RWPE2 (cell line): ENCODE measurements around the gene ARL3.
"Not testable (repeated sequence)": the region's sequence is repeated elsewhere in the genome, so short reads cannot be mapped to it uniquely, and the experiment has no call there.

ENCODE experiments used
- ATAC-seq: fragments of 200-7000 bp; cut with Tn5 transposase; 3 replicates; pipeline ENCODE4 v1.9.1; 2021; ENCODE audit warnings: low read depth
- DNase-seq: peaks from one replicate; pipeline ENCODE4 v3.0.0-alpha.2; 2020; ENCODE audit warnings: low spot score
- H3K27ac ChIP-seq: fragments of 450-650 bp; 2 replicates; pipeline ENCODE4 v1.5.1; 2017; ENCODE audit warnings: mild to moderate bottlenecking; ENCODE audit not compliant: poor library complexity, severe bottlenecking
- H3K27me3 ChIP-seq: fragments of 250-450 bp; sonication (Bioruptor Pico); 2 replicates; pipeline ENCODE4 v1.5.1; 2021; ENCODE audit warnings: mild to moderate bottlenecking, moderate library complexity; ENCODE audit not compliant: insufficient read depth, poor library complexity, severe bottlenecking
- H3K36me3 ChIP-seq: fragments of 250-450 bp; sonication (Bioruptor Pico); 2 replicates; pipeline ENCODE4 v1.5.1; 2020; ENCODE audit warnings: low read depth, mild to moderate bottlenecking, moderate library complexity
- H3K4me1 ChIP-seq: fragments of 250-450 bp; sonication (Bioruptor Pico); 2 replicates; pipeline ENCODE4 v1.5.1; 2021; ENCODE audit warnings: mild to moderate bottlenecking, moderate library complexity; ENCODE audit not compliant: insufficient read depth, poor library complexity, severe bottlenecking
- H3K4me3 ChIP-seq: fragments of 250-450 bp; sonication (Bioruptor Pico); 2 replicates; pipeline ENCODE4 v1.5.1; 2021; ENCODE audit warnings: mild to moderate bottlenecking, moderate library complexity; ENCODE audit not compliant: severe bottlenecking
- H3K9me3 ChIP-seq: fragments of 250-450 bp; sonication (Bioruptor Pico); 2 replicates; pipeline ENCODE4 v1.5.1; 2021; ENCODE audit warnings: mild to moderate bottlenecking, moderate library complexity; ENCODE audit not compliant: severe bottlenecking
- TF ChIP-seq, protein P1 (sequence below): fragments of 450-650 bp; IDR thresholded peaks from one replicate; pipeline ENCODE4 v1.5.1; 2017; ENCODE audit warnings: mild to moderate bottlenecking, moderate library complexity; ENCODE audit not compliant: poor library complexity, severe bottlenecking

Gene ARL3

GRCh38 chr10:102721954-102722353 lies 7.8 kb upstream of the ARL3 start:
- Histone ChIP-seq H3K36me3 (peaks cover 19% of the 10 kb centered on the region), H3K4me3 (no peak overlapping the region), H3K9me3 (no peaks in the 10 kb centered on the region), H3K27me3 (no peaks in the 10 kb centered on the region), H3K4me1 (no peaks in the 10 kb centered on the region), H3K27ac (no peak overlapping the region)
- no peak for DNase-seq
- TF ChIP-seq, protein P1, sequence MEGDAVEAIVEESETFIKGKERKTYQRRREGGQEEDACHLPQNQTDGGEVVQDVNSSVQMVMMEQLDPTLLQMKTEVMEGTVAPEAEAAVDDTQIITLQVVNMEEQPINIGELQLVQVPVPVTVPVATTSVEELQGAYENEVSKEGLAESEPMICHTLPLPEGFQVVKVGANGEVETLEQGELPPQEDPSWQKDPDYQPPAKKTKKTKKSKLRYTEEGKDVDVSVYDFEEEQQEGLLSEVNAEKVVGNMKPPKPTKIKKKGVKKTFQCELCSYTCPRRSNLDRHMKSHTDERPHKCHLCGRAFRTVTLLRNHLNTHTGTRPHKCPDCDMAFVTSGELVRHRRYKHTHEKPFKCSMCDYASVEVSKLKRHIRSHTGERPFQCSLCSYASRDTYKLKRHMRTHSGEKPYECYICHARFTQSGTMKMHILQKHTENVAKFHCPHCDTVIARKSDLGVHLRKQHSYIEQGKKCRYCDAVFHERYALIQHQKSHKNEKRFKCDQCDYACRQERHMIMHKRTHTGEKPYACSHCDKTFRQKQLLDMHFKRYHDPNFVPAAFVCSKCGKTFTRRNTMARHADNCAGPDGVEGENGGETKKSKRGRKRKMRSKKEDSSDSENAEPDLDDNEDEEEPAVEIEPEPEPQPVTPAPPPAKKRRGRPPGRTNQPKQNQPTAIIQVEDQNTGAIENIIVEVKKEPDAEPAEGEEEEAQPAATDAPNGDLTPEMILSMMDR: no peak
- no peak for ATAC-seq

DNA sequence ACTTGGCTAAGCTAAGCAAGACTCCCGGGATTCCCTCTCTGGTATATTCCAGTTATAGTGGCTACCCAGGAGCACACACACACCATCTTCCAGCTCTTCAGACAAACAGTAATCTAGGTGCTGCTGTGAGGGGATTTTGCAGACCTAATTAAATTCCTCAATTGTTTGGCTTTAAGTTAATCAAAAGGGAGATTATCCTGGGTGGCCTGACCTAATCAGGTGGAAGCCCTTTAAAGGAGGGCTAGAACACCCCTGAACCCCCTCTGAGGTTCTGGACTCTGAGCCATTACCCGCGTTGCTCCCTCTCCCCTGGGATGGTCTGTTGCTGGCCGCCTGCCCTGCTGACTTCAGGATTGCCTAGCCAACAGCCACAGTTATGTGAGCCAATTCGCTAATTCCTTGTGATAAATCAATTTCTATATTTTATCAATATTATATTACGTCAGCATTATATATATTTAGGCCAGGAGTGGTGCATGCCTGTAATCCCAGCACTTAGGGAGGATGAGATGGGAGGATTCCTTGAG lies 6.6 kb upstream of the ARL3 start:
- TF ChIP-seq, protein P1: no peak
- no peak for ATAC-seq
- Histone ChIP-seq H3K4me3 (no peak overlapping the region), H3K27me3 (no peaks in the 10 kb centered on the region), H3K9me3 (no peaks in the 10 kb centered on the region), H3K27ac (no peak overlapping the region), H3K4me1 (no peaks in the 10 kb centered on the region), H3K36me3 (peaks cover 12% of the 10 kb centered on the region; the same call in 1 of the 2 replicates)
- DNase-seq: no peak

DNA sequence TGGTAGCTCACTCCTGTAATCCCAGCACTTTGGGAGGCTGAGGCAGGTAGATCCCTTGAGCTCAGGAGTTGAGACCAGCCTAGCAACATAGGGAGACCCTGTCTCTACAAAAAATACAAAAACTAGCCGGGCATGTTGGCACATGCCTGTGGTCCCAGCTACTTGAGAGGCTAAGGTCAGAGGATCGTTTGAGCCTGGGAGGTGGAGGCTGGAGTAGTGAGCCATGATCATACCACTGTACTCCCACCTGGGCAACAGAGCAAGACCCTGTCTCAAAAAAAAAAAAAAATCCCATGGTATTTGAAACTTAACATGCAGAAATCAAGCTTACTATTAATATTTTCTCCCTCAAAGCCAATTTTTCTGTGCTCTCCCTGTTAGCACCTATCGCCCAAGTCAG lies 6.1 kb upstream of the ARL3 start:
- peaks cover 12% of the 10 kb centered on the region; the same call in 1 of the 2 replicates for H3K36me3 ChIP-seq
- H3K27me3 ChIP-seq: no peaks in the 10 kb centered on the region
- DNase-seq: no peak
- H3K4me1 ChIP-seq: no peaks in the 10 kb centered on the region
- no peak overlapping the region for H3K27ac ChIP-seq
- TF ChIP-seq, protein P1: no peak
- ATAC-seq: no peak
- H3K4me3 ChIP-seq: no peak overlapping the region
- H3K9me3 ChIP-seq: no peaks in the 10 kb centered on the region

- ATAC-seq: no peak
- H3K27ac ChIP-seq: no peak overlapping the region
- H3K36me3 ChIP-seq: 0 out of 2 replicates have a peak, but pooled peaks cover 5% of the 10 kb centered on the region
- no peak overlapping the region for H3K4me3 ChIP-seq
- no peaks in the 10 kb centered on the region for H3K27me3 ChIP-seq
- H3K4me1 ChIP-seq: no peaks in the 10 kb centered on the region
- no peaks in the 10 kb centered on the region for H3K9me3 ChIP-seq
- TF ChIP-seq, protein P1: no peak
- DNase-seq: no peak
These were observed 4.0 kb upstream of the ARL3 start for GRCh38 chr10:102718220-102718619.

DNA sequence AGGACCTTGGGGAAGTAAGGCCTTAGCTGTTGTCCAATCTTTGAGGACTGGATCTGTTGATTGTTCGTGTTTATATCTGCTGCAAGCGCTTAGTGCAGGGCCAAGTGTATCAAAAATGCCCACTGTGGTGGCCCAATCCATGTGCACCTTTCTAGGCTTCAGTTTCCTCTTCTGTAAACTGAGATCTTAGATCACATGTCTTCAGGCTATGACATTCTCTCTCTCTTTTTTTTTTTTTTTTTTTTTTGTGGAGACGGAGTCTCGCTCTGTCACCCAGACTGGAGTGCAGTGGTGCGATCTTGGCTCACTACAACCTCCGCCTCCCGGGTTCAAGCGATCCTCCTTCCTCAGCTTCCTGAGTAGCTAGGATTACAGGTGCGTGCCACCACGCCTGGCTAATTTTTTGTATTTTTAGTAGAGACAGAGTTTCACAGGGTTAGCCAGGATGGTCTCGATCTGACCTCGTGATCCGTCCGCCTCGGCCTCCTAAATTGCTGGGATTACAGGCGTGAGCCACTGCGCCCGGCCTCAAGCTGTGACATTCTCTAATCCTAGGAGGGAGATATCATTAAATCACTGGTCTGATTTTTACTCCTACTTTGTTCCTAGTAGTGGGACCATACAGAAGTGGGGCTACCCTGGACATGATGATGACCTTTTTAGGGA lies 2.8 kb upstream of the ARL3 start:
- H3K9me3 ChIP-seq, H3K27ac ChIP-seq, H3K27me3 ChIP-seq, H3K36me3 ChIP-seq, ATAC-seq, H3K4me3 ChIP-seq, DNase-seq, H3K4me1 ChIP-seq: not testable (repeated sequence)
